Measurements from ENCODE around the gene GPC2. TPM values are rescaled to one million over a fixed set of nuclear protein-coding genes. Genes with fewer than 3 reads are reported as not detected.
"Not testable (repeated sequence)": the region's sequence is repeated elsewhere in the genome, so short reads cannot be mapped to it uniquely, and the experiment has no call there.

GPC2 gene
- total RNA-seq, 2 experiments from 2014 or later, result 4.8 to 5.5 TPM

DNA sequence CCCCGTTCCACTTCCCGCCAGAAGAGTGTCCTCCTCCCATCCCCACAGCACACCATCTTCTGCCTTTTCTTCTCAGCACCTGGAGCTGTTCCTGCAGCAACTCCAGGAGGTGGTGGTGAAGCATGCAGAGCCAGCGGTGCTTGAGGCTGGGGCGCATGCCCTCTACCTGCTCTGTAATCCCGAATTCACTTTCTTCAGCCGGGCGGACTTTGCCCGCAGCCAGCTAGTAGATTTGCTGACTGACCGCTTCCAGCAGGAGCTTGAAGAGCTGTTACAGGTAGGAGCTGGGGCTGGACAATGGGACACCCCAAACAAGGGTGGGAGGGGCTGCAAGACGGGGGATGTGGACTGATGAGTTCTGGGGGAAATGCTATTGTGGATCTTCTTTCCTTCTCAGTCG is 23.5 kb upstream of the GPC2 start:
- H3K4me3 Mint-ChIP-seq, result no peak overlapping the region

DNA sequence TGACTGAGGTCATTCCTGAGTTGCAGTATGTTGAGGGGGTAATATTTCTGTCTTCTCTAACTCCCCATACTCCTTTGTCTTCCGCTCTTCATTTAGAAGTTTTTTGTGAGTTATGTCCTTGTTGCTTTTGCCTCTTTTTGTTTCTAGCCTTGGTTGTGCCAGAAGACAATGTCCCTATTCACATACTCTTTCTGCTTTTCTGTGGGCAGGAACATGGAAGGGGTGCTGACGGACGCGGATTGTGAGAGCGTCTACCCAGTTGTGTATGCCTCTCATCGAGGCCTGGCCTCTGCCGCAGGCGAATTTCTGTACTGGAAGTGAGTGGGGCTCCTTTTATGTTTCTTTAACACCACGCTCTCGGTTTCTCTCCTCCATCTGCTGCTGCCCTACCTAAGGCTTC is 21.1 kb upstream of the GPC2 start:
- H3K4me1 Mint-ChIP-seq (ENCODE audit: low read depth), result peaks cover 10% of the 10 kb centered on the region
- no peaks in the 10 kb centered on the region for H3K9me3 Mint-ChIP-seq
- no peak overlapping the region for H3K4me3 Mint-ChIP-seq
- H3K36me3 Mint-ChIP-seq, result no peaks in the 10 kb centered on the region
- no peaks in the 10 kb centered on the region for H3K27me3 Mint-ChIP-seq
- ChIA-PET CTCF (interaction anchor here (0.7 kb wide), 1 partner anchor 11 kb away, joined by 3 read pairs; no protein-coding TSS in a partner anchor), POLR2A (no interaction called here)
- intact Hi-C loops (cut with micrococcal nuclease), result no loop called here
- no peak overlapping the region for H3K27ac Mint-ChIP-seq
- no peak for DNase-seq

More for the DNA sequence above, 23.5 kb upstream of the GPC2 start:
- Mint-ChIP-seq H3K4me1 (ENCODE audit: low read depth) (peaks cover 15% of the 10 kb centered on the region), H3K9me3 (no peaks in the 10 kb centered on the region), H3K27ac (no peak overlapping the region), H3K27me3 (no peaks in the 10 kb centered on the region), H3K36me3 (no peaks in the 10 kb centered on the region)
- intact Hi-C loops (cut with micrococcal nuclease), result loop anchor here (1.0 kb wide), 1 partner anchor 9 kb away; no protein-coding TSS in a partner anchor
- ChIA-PET POLR2A (interaction anchor here (1.0 kb wide), 1 partner anchor 13 kb away, joined by 3 read pairs; no protein-coding TSS in a partner anchor), CTCF (interaction anchor here (1.0 to 2.4 kb wide), 2 partner anchors 10 to 68 kb away, joined by 5 to 8 read pairs; no protein-coding TSS in a partner anchor)
- no peak for DNase-seq

DNA sequence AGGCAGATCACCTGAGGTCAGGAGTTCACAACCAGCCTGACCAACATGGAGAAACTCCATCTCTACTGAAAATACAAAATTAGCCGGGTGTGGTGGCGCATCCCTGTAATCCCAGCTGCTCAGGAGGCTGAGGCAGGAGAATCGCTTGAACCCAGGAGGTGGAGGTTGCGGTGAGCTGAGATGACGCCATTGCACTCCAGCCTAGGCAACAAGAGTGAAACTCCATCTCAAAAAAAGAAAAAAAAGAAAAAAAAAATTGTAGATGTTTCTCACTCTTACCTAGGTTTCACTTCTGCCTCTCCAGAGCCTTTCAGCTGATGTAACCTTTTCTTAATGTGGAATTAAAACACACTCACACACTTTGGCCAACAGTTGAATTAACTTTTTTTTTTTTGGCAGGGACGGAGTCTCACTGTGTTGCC is 18.7 kb upstream of the GPC2 start:
- H3K4me3 Mint-ChIP-seq; H3K36me3 Mint-ChIP-seq; H3K9me3 Mint-ChIP-seq; intact Hi-C loops (cut with micrococcal nuclease); H3K27me3 Mint-ChIP-seq; POLR2A ChIA-PET; H3K27ac Mint-ChIP-seq; DNase-seq: not testable (repeated sequence)
- peaks cover 17% of the 10 kb centered on the region for H3K4me1 Mint-ChIP-seq (ENCODE audit: low read depth)
- CTCF ChIA-PET, result interaction anchor here (0.6 to 1.7 kb wide), 4 partner anchors 16 to 212 kb away, joined by 3 to 5 read pairs (median 4); no protein-coding TSS in a partner anchor

DNA sequence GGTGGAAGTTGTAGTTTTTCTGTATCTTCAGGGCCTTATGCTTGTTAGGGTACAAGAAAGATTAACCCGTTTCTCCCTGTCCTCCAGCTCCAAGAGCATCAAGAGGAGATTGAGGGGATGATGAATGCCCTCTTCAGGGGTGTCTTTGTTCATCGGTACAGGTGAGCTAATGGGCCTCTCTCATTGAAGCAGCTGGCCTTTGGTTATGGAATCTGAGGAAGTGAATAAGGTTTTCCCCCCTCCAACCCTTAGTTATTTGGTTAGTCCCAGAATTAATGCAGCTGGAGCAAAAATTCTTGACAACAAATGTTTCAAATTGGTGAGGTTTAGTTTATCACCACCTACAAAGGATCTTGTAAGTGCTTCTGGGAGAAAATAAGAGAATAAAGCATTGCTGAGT is 18.0 kb upstream of the GPC2 start:
- Mint-ChIP-seq H3K27me3 (no peaks in the 10 kb centered on the region), H3K36me3 (no peaks in the 10 kb centered on the region), H3K9me3 (no peaks in the 10 kb centered on the region), H3K27ac (no peak overlapping the region), H3K4me1 (ENCODE audit: low read depth) (peaks cover 19% of the 10 kb centered on the region), H3K4me3 (no peak overlapping the region)
- CTCF ChIA-PET, result interaction anchor here (1.2 to 1.7 kb wide), 2 partner anchors 63 to 213 kb away, joined by 5 read pairs; no protein-coding TSS in a partner anchor
- intact Hi-C loops (cut with micrococcal nuclease), result no loop called here
- no peak for DNase-seq
- POLR2A ChIA-PET, result no interaction called here

DNA sequence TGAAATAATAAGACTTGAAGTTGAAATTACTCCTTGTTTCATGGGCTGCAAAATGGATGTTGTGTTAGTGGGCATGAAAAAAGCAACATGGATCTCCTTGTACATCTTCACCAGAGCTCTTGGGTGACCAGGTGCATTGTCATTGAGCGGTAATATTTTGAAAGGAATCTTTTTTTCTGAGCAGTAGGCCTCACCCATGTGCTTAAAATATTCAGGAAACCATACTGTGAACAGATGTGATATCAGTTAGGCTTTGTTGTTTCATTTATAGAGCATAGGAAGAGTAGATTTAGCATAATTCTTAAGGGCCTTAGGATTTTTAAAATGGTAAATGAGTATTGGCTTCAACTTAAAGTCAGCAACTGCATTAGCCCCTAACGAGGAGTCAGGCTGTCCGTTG is 15.8 kb upstream of the GPC2 start:
- DNase-seq, result no peak
- H3K36me3 Mint-ChIP-seq, result no peaks in the 10 kb centered on the region
- no peak overlapping the region for H3K27ac Mint-ChIP-seq
- peaks cover 20% of the 10 kb centered on the region for H3K4me1 Mint-ChIP-seq (ENCODE audit: low read depth)
- POLR2A ChIA-PET, result no interaction called here
- H3K9me3 Mint-ChIP-seq, result no peaks in the 10 kb centered on the region
- CTCF ChIA-PET, result no interaction called here
- H3K27me3 Mint-ChIP-seq, result no peaks in the 10 kb centered on the region
- H3K4me3 Mint-ChIP-seq, result no peak overlapping the region
- intact Hi-C loops (cut with micrococcal nuclease), result no loop called here

DNA sequence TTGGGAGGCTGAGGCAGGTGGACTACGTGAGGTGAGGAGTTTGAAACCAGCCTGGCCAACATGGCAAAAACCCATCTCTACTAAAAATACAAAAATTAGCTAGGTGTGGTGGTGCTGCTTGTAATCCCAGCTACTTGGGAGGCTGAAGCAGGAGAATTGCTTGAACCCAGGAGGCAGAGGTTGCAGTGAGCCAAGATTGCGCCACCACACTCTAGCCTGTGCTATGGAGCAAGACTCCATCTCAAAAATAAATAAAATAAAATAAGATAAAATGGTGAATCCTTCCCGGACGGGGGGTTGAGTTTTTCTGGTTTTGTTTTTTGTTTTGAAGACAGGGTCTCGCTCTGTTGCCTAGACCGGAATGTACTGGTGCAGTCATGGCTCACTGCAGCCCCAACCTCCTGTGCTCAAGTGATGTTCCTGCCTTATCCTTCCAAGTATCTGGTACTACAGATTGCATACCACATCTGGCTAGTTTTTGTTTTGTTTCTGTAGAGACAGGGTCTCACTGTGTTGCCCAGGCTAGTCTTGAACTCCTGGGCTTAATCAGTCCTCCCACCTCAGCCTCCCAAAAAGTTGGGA is 15.2 kb upstream of the GPC2 start:
- intact Hi-C loops (cut with micrococcal nuclease); H3K9me3 Mint-ChIP-seq; H3K27me3 Mint-ChIP-seq; POLR2A ChIA-PET; DNase-seq; H3K36me3 Mint-ChIP-seq; H3K4me3 Mint-ChIP-seq; H3K27ac Mint-ChIP-seq; CTCF ChIA-PET: not testable (repeated sequence)
- peaks cover 20% of the 10 kb centered on the region for H3K4me1 Mint-ChIP-seq (ENCODE audit: low read depth)

DNA sequence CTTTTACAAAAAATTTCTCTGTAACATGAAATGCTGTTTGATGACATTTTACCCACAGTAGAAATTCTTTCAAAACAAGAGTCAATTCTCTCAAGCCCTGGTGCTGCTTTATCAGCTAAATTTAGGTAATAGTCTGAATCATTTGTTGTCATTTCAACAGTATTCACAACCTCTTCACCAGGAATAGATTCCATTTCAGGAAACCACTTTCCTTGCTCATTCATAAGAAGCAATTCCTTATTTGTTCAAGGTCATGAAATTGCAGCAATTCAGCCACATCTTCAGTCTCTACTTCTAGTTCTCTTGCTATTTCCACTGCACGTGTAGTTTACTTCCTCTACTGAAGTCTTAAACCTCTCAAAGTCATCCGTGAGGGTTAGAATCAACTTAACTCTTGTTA is 14.6 kb upstream of the GPC2 start:
- ChIA-PET CTCF (no interaction called here), POLR2A (no interaction called here)
- DNase-seq, result no peak
- H3K27ac Mint-ChIP-seq, result no peak overlapping the region
- intact Hi-C loops (cut with micrococcal nuclease), result no loop called here
- H3K9me3 Mint-ChIP-seq, result no peaks in the 10 kb centered on the region
- H3K27me3 Mint-ChIP-seq, result no peaks in the 10 kb centered on the region
- H3K36me3 Mint-ChIP-seq, result no peaks in the 10 kb centered on the region
- H3K4me3 Mint-ChIP-seq, result no peak overlapping the region
- H3K4me1 Mint-ChIP-seq (ENCODE audit: low read depth), result peaks cover 20% of the 10 kb centered on the region

DNA sequence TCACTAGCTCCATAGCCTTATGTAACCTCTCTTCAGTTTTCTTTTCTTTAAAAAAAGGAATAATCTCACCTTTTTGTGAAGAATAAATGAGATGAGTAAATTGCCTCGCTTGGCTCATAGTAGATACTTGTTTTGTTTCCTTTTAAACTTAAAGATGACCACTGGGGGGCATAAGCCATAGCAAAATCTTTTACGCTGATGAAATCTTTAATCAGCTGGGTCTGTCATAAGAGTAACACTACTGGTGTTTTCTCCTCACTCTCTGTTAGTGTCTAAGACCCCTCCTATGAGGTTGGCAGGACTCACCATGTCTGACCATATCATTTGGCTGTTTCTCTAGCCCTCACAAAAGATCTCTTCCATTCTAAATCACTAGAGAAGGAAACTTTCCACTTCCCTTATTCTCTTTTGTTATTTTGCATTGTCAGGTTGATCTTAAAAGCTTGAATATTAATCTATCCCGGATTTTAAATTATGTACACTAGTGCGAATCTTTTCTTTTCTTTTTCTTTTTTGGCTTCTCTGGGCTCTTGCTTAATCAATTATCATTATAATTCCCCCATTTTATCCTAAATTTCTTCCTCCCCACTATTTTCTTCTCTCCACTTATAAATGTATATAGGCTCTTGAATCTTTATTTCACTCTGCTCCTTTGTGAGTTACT is 13.0 kb upstream of the GPC2 start:
- H3K36me3 Mint-ChIP-seq, result no peaks in the 10 kb centered on the region
- ChIA-PET CTCF (interaction anchor here (0.6 to 1.7 kb wide), 20 partner anchors 9 to 217 kb away, joined by 3 to 21 read pairs (median 5); no protein-coding TSS in a partner anchor), POLR2A (interaction anchor here (0.7 kb wide), 1 partner anchor 61 kb away, joined by 3 read pairs; no protein-coding TSS in a partner anchor)
- H3K27me3 Mint-ChIP-seq, result no peaks in the 10 kb centered on the region
- peaks cover 18% of the 10 kb centered on the region for H3K4me1 Mint-ChIP-seq (ENCODE audit: low read depth)
- no peaks in the 10 kb centered on the region for H3K9me3 Mint-ChIP-seq
- no peak overlapping the region for H3K27ac Mint-ChIP-seq
- H3K4me3 Mint-ChIP-seq, result no peak overlapping the region
- intact Hi-C loops (cut with micrococcal nuclease), result loop anchor here (1.0 kb wide), 2 partner anchors 19 to 27 kb away; no protein-coding TSS in a partner anchor
- no peak for DNase-seq

DNA sequence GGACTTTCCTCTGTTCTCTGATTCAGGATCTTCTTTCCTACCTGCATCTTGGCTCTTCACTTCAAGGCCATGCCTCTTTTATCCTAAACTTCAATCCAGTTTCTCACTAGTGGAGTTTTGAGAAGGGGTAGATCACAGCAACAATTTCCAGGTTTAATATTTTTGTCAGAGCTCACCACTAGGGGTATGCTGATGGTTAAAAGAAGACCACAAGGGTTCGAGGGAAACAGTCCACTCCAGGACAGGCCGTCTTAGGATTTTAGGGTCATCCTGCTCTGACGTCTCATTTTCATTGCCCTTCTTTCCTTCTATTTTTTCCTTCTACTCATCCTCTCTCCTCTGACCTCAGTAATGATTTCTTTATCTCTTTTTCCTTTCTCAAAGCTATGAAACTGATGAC is 11.9 kb upstream of the GPC2 start:
- Mint-ChIP-seq H3K27ac (no peak overlapping the region), H3K27me3 (no peaks in the 10 kb centered on the region), H3K9me3 (no peaks in the 10 kb centered on the region), H3K36me3 (no peaks in the 10 kb centered on the region), H3K4me3 (no peak overlapping the region), H3K4me1 (ENCODE audit: low read depth) (peaks cover 18% of the 10 kb centered on the region)
- ChIA-PET CTCF (no interaction called here), POLR2A (no interaction called here)
- intact Hi-C loops (cut with micrococcal nuclease), result loop anchor here (10.0 kb wide), 1 partner anchor 86 kb away; no protein-coding TSS in a partner anchor
- no peak for DNase-seq

DNA sequence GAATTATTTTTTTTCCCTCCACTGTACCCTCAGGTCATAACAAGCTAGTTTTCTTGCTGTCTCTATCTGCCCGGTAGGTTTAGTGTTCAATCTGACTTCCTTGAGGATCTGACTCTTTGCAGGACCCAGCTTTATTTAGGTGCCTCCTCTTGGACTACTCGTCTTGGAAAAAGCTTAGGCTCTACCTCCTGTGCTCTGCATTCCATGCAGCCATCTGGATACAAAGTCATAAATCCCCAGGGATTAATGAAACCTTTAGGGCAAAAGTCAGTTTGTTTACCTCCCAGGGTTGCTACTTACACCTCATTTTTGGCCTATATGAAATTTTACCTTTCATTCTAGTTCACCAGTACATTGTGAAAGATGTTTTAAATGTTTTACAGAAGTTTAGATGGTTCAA is 8.5 kb upstream of the GPC2 start:
- POLR2A ChIA-PET, result no interaction called here
- Mint-ChIP-seq H3K9me3 (no peaks in the 10 kb centered on the region), H3K27me3 (no peaks in the 10 kb centered on the region), H3K4me1 (ENCODE audit: low read depth) (peaks cover 28% of the 10 kb centered on the region), H3K36me3 (no peaks in the 10 kb centered on the region), H3K27ac (no peak overlapping the region), H3K4me3 (no peak overlapping the region)
- intact Hi-C loops (cut with micrococcal nuclease), result loop anchor here (10.0 kb wide), 1 partner anchor 89 kb away; no protein-coding TSS in a partner anchor
- no peak for DNase-seq
- CTCF ChIA-PET, result interaction anchor here (0.7 to 1.0 kb wide), 2 partner anchors 37 to 222 kb away, joined by 3 to 4 read pairs; partner anchors contain the start of gene LAMTOR4

DNA sequence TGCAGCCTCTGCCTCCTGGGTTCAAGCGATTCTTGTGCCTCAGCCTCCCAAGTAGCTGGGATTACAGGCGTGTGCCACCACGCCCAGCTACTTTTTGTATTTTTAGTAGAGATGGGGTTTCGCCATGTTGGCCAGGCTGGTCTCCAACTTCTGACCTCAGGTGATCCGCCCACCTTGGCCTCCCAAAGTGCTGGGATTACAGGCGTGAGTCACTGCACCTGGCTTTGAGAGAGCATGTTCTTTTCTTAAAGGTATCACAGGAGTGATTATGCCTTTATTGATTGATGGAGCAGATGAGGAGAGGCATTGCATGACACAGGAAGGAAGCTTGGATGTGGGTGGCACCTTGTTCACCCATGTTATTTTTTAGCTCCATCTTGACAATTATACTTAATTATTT is 5.9 kb upstream of the GPC2 start:
- H3K27ac Mint-ChIP-seq, DNase-seq, H3K36me3 Mint-ChIP-seq, H3K27me3 Mint-ChIP-seq, H3K9me3 Mint-ChIP-seq, H3K4me3 Mint-ChIP-seq, POLR2A ChIA-PET: not testable (repeated sequence)
- intact Hi-C loops (cut with micrococcal nuclease), result loop anchor here (10.0 kb wide), 1 partner anchor 92 kb away; no protein-coding TSS in a partner anchor
- H3K4me1 Mint-ChIP-seq (ENCODE audit: low read depth), result peaks cover 26% of the 10 kb centered on the region
- CTCF ChIA-PET, result interaction anchor here (1.0 kb wide), 2 partner anchors 28 to 50 kb away, joined by 3 to 6 read pairs; no protein-coding TSS in a partner anchor

DNA sequence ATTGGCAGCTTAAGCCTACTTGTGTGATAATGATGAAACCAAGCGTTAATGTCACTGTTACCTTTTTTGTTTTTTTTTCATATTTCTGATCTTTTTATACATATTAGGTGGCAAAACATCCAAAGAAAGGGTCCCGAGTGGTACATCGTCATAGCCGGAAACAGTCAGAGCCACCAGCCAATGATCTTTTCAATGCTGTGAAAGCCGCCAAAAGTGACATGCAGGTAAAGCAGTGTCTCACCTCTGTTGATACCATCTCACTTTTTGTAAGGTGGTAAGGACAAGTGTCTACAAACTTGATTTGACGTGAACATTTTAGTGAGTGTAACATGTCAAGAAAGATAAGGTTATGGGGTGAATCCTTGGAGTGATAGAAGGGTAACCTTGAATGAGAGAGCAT is 5.4 kb upstream of the GPC2 start:
- CTCF ChIA-PET, result interaction anchor here (0.6 to 1.0 kb wide), 3 partner anchors 28 to 240 kb away, joined by 3 to 6 read pairs (median 3); no protein-coding TSS in a partner anchor
- not testable (repeated sequence) for H3K9me3 Mint-ChIP-seq, H3K27ac Mint-ChIP-seq, H3K4me3 Mint-ChIP-seq, DNase-seq, H3K36me3 Mint-ChIP-seq, H3K27me3 Mint-ChIP-seq
- POLR2A ChIA-PET, result interaction anchor here (0.6 kb wide), 1 partner anchor 225 kb away, joined by 3 read pairs; no protein-coding TSS in a partner anchor
- peaks cover 30% of the 10 kb centered on the region for H3K4me1 Mint-ChIP-seq (ENCODE audit: low read depth)
- intact Hi-C loops (cut with micrococcal nuclease), result loop anchor here (10.0 kb wide), 1 partner anchor 92 kb away; no protein-coding TSS in a partner anchor

All from activated CD4-positive, alpha-beta memory T cell treated with anti-CD3 and anti-CD28 coated beads for 36 hours (primary cell).